PC-9 (cell line): ENCODE measurements around the gene TJP2. TPM values are rescaled to one million over a fixed set of nuclear protein-coding genes. Genes with fewer than 3 reads are reported as not detected.

Experiments
- BruUV-seq: library from RNA; stranded (reverse); fragments of 400-500 nt; replicated peaks from 2 replicates; lab custom pipeline; 2021; lab: Mats Ljungman, UMichigan
- CTCF ChIA-PET: fragments of 300-600 bp; sonication (Branson Sonifier 250); formaldehyde crosslinking; loops from one replicate; lab custom pipeline; 2022; ENCODE audit warnings: antibody characterized with exemption; lab: Charles Lee
- POLR2A ChIA-PET: fragments of 300-600 bp; sonication (Branson Sonifier 250); formaldehyde crosslinking; loops from one replicate; lab custom pipeline; 2022; ENCODE audit warnings: antibody characterized with exemption; ENCODE audit not compliant: unreplicated experiment; lab: Charles Lee
- DNase-seq, 2 experiments: peaks; one replicate each; pipeline versions ENCODE4 v3.0.0 to v3.0.0-alpha.2; 2015 to 2022; ENCODE audit warnings: mixed read lengths in 1 of 2
- H2AFZ ChIP-seq: fragments of 200-600 bp; sonication (generic); 2 replicates; pipeline ENCODE4 v1.8.1; 2017; ENCODE audit warnings: antibody characterized with exemption
- H3F3A ChIP-seq: fragments of 200-600 bp; sonication (generic); 2 replicates; pipeline ENCODE4 v1.8.1; 2017; ENCODE audit warnings: antibody characterized with exemption, mild to moderate bottlenecking, low read depth; ENCODE audit not compliant: insufficient read depth
- H3K27ac ChIP-seq: fragments of 200-600 bp; sonication (generic); 2 replicates; pipeline ENCODE4 v1.6.1; 2016; ENCODE audit warnings: mixed run types
- H3K27me3 ChIP-seq: fragments of 200-600 bp; sonication (generic); 2 replicates; pipeline ENCODE4 v1.6.1; 2016; ENCODE audit warnings: low read depth, mixed run types; ENCODE audit not compliant: insufficient read depth
- H3K36me3 ChIP-seq: fragments of 200-600 bp; sonication (generic); 2 replicates; pipeline ENCODE4 v1.6.1; 2016; ENCODE audit warnings: low read depth, mixed run types
- H3K4me1 ChIP-seq: fragments of 200-600 bp; sonication (generic); replicated peaks from 2 replicates; pipeline ENCODE4 v1.6.1; 2016; ENCODE audit warnings: mixed run types; ENCODE audit not compliant: insufficient read depth
- H3K4me2 ChIP-seq: fragments of 200-600 bp; sonication (generic); 2 replicates; pipeline ENCODE4 v1.6.1; 2017; ENCODE audit warnings: mixed run types
- H3K4me3 ChIP-seq: fragments of 200-600 bp; sonication (generic); 2 replicates; pipeline ENCODE4 v1.6.1; 2016; ENCODE audit warnings: mixed run types
- H3K79me2 ChIP-seq: fragments of 200-600 bp; sonication (generic); 2 replicates; pipeline ENCODE4 v1.6.1; 2017; ENCODE audit warnings: low read depth, mixed run types
- H3K9me2 ChIP-seq: fragments of 200-600 bp; sonication (generic); 2 replicates; pipeline ENCODE4 v1.8.1; 2017; ENCODE audit warnings: mild to moderate bottlenecking; ENCODE audit not compliant: insufficient read depth
- H3K9me3 ChIP-seq: fragments of 200-600 bp; sonication (generic); 2 replicates; pipeline ENCODE4 v1.8.1; 2016; ENCODE audit warnings: low read depth; ENCODE audit not compliant: insufficient read depth
- H4K20me1 ChIP-seq: fragments of 200-600 bp; sonication (generic); 2 replicates; pipeline ENCODE4 v1.8.1; 2017; ENCODE audit not compliant: insufficient read depth
- CTCF ChIP-seq: fragments of 200-600 bp; sonication (generic); conservative IDR thresholded peaks from 2 replicates; pipeline ENCODE4 v1.6.1; 2017; ENCODE audit warnings: mixed run types, antibody characterized with exemption, mild to moderate bottlenecking, moderate library complexity
- EZH2 ChIP-seq: fragments of 200-600 bp; sonication (generic); IDR thresholded peaks from 2 replicates; pipeline ENCODE4 v1.8.0; 2017; ENCODE audit warnings: antibody characterized with exemption, low read depth
- intact Hi-C: fragments of 100-400 bp; cut with micrococcal nuclease; formaldehyde crosslinking; loops from one replicate; pipeline ENCODE4 v1.10.0; 2022; ENCODE audit not compliant: unreplicated experiment
- total RNA-seq: library from RNA; stranded (reverse); gene quantifications from 2 replicates; pipeline ENCODE4 v1.2.3, GENCODE V29; 2021

The TJP2 gene
- total RNA-seq, 1 experiment from 2014 or later: 143 TPM

DNA sequence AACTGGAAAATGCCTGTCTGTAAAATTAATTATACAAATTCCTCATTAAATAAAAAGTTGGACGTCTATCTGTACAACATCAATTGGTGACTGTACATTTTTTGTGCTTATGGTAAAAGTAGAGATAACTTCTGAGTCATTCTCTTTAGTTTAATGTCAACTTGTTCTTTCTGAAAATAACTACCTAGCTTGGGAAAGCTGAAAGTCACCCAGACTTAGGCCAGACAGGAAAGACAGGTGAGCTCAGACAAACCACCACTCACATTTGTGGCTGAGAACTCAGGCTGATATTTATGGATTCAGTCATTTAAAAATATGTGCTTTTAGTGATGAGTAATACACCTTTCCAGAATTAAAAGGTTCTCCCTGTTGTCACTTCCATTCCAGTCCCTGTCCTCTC, 119.1 kb downstream of the TJP2 start:
- Histone ChIP-seq H2AFZ (no peak overlapping the region), H3K4me1 (no peaks in the 10 kb centered on the region; the same call in 1 of the 2 replicates), H3K9me3 (no peaks in the 10 kb centered on the region), H3K27ac (no peak overlapping the region), H3K27me3 (no peaks in the 10 kb centered on the region), H3K79me2 (no peaks in the 10 kb centered on the region), H4K20me1 (no peaks in the 10 kb centered on the region), H3K36me3 (no peaks in the 10 kb centered on the region), H3K9me2 (no peaks in the 10 kb centered on the region), H3K4me2 (no peak overlapping the region), H3F3A (0 out of 2 replicates have a peak, but pooled peaks cover 4% of the 10 kb centered on the region), H3K4me3 (no peak overlapping the region)
- DNase-seq: peak; percentile 6 to 65
- ChIA-PET CTCF (interaction anchor here (0.7 kb wide), 1 partner anchor 772 kb away, joined by 3 read pairs; no protein-coding TSS in a partner anchor), POLR2A (interaction anchor here (0.6 kb wide), 1 partner anchor 122 kb away, joined by 4 read pairs; no protein-coding TSS in a partner anchor)
- no TSS peak for BruUV-seq
- intact Hi-C loops: no loop called here
- no peak for TF ChIP-seq CTCF
- no peak for TF ChIP-seq EZH2

- Histone ChIP-seq H3K27me3 (no peaks in the 10 kb centered on the region; the same call in 1 of the 2 replicates), H3K27ac (no peak overlapping the region), H3K36me3 (no peaks in the 10 kb centered on the region), H3K4me3 (no peak overlapping the region), H3K79me2 (no peaks in the 10 kb centered on the region), H3K9me2 (no peaks in the 10 kb centered on the region), H3K9me3 (no peaks in the 10 kb centered on the region), H3K4me2 (no peak overlapping the region), H4K20me1 (no peaks in the 10 kb centered on the region), H3K4me1 (no peaks in the 10 kb centered on the region; the same call in 1 of the 2 replicates), H2AFZ (no peak overlapping the region), H3F3A (0 out of 2 replicates have a peak, but pooled peaks cover 4% of the 10 kb centered on the region)
- ChIA-PET POLR2A (no interaction called here), CTCF (interaction anchor here (0.6 kb wide), 1 partner anchor 241 kb away, joined by 3 read pairs; no protein-coding TSS in a partner anchor)
- BruUV-seq: no TSS peak
- DNase-seq: no peak
- intact Hi-C loops: no loop called here
- no peak for TF ChIP-seq CTCF
- no peak for TF ChIP-seq EZH2
Observed at GRCh38 chr9:69295872-69296552, 121.9 kb downstream of the TJP2 start.

DNA sequence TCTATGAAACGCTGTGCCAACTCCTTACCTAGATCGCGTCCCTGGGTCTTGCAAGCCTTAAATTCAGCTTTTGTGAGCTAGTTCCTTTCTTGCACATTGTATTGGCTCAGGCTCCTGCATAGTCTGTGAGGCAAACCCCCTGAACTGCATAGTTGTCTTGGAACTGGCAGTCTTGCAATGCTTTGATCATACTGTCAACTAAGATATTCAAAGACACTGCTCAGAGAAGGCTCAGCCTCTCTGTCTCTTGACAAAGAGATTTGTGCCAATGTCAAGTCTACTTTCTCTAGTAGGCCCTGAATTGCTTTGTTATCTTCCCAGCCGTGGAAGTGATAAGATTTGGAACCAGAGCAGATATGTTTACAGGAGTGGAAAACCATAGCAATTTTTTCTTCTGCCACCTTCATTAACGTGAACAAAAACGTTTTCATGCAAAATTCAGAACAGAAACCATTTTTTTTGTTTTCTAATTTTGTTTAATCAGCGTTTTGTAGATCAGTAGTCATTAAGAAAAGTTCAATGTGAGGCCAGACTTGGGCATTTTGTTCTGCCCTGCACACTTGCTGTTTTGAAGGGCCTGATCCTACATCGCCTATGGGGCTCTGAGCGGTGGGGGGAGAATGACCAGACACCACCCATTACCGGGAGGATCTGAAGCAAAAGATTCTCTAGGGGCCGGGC, 123.4 kb downstream of the TJP2 start:
- no peaks in the 10 kb centered on the region for H3K36me3 ChIP-seq
- H2AFZ ChIP-seq: no peak overlapping the region
- no peaks in the 10 kb centered on the region for H4K20me1 ChIP-seq
- no peaks in the 10 kb centered on the region; the same call in 1 of the 2 replicates for H3K27me3 ChIP-seq
- no peak overlapping the region for H3K4me3 ChIP-seq
- no peaks in the 10 kb centered on the region; the same call in 1 of the 2 replicates for H3K4me1 ChIP-seq
- H3K4me2 ChIP-seq: no peak overlapping the region
- H3K9me2 ChIP-seq: no peaks in the 10 kb centered on the region
- no peak for DNase-seq
- H3K27ac ChIP-seq: no peak overlapping the region
- no peaks in the 10 kb centered on the region for H3K9me3 ChIP-seq
- ChIA-PET CTCF (no interaction called here), POLR2A (no interaction called here)
- BruUV-seq: no TSS peak
- intact Hi-C loops: no loop called here
- H3F3A ChIP-seq: 0 out of 2 replicates have a peak, but pooled peaks cover 4% of the 10 kb centered on the region
- H3K79me2 ChIP-seq: no peaks in the 10 kb centered on the region
- no peak for TF ChIP-seq CTCF
- TF ChIP-seq EZH2: no peak
